ENCODE results near the gene LRP8. TPM values are rescaled to one million over a fixed set of nuclear protein-coding genes. Genes with fewer than 3 reads are reported as not detected.

LRP8 gene
- total RNA-seq, 3 donors from 2014 or later, result 1.6 to 14.7 (median 6.3) TPM

DNA sequence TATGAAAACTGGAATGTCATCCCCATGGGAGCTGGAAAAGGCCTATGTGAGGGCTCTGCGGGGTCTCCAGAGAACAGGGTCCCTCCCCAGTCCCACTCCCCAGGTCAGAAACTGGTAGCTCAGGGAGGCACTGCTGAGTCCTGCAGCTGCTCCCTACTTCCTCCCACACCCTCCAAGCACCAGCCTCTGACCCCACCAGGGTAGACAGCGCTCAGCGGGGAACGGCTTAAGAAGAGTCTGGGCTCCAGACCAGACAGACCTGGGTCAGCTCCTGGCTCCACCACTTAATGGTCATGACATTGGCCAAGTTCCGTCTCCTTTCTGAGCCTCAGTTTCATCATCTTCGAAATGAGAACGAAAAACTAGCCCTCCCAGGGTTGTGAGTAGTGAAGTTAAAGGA, 7.2 kb downstream of the LRP8 start:
- Histone ChIP-seq H3K9me3 (no peaks in the 10 kb centered on the region), H3K4me1 (peaks cover 0 to 5% of the 10 kb centered on the region in 2 donors), H3K36me3 (no peaks in the 10 kb centered on the region), H3K27me3 (no peaks in the 10 kb centered on the region), H3K4me3 (no peak overlapping the region), H3K27ac (no peak overlapping the region)
- TF ChIP-seq POLR2A (IDR thresholded peaks at IDR 0.05), result no peak
- TF ChIP-seq, protein P1, sequence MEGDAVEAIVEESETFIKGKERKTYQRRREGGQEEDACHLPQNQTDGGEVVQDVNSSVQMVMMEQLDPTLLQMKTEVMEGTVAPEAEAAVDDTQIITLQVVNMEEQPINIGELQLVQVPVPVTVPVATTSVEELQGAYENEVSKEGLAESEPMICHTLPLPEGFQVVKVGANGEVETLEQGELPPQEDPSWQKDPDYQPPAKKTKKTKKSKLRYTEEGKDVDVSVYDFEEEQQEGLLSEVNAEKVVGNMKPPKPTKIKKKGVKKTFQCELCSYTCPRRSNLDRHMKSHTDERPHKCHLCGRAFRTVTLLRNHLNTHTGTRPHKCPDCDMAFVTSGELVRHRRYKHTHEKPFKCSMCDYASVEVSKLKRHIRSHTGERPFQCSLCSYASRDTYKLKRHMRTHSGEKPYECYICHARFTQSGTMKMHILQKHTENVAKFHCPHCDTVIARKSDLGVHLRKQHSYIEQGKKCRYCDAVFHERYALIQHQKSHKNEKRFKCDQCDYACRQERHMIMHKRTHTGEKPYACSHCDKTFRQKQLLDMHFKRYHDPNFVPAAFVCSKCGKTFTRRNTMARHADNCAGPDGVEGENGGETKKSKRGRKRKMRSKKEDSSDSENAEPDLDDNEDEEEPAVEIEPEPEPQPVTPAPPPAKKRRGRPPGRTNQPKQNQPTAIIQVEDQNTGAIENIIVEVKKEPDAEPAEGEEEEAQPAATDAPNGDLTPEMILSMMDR (IDR thresholded peaks at IDR 0.05), result no peak
- TF ChIP-seq POLR2AphosphoS5 (IDR thresholded peaks at IDR 0.05), result no peak
- DNase-seq (ENCODE audit: low spot score in 2 of 2), result no peak
- intact Hi-C loops (cut with DNase I; ENCODE audit: low total_unique reads), result no loop called here

DNA sequence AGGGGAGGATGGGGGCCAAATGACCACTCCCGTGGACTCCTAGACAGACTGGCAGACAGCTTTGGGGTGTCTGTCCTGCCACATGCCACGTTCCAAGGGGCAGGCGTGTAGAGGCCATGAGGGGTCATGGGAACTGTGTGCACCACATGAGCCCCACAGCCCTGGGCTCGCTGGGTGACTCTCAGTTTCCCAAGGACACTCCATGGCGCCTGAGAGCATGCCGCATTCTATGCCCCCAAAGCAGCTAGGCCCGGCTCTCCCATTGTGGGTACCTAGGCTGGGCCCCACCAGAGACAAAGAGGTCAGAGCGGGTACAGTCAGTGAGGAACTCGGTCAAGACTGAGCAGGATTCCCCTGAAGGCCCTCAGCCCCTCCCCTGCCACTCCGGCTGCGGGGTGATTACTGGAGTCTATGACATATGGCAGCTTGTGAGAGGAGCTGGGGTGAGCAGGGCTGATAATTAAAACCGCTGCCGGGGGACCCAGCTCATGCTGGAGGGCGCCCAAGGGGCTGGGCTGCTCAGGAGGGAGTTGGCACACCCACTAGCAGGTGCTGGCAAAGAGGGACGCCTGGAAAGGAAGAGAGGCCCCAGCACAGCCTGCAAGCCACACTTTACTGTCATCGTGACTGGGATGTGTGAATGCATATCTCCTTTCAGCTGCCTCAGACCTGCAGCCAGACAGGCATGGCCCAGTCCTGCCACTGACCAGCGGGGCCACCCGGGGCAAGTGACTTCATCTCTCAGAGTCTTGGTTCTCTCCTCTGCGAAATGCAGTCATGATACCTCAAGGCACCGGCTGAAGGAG, 8.4 kb downstream of the LRP8 start:
- Histone ChIP-seq H3K9me3 (no peaks in the 10 kb centered on the region), H3K27me3 (no peaks in the 10 kb centered on the region), H3K4me3 (no peak overlapping the region), H3K4me1 (no peaks in the 10 kb centered on the region), H3K27ac (no peak overlapping the region), H3K36me3 (no peaks in the 10 kb centered on the region)
- no peak for TF ChIP-seq POLR2AphosphoS5 (IDR thresholded peaks at IDR 0.05)
- TF ChIP-seq, protein P1 (IDR thresholded peaks at IDR 0.05), result no peak
- no peak for TF ChIP-seq POLR2A (IDR thresholded peaks at IDR 0.05)
- intact Hi-C loops (cut with DNase I; ENCODE audit: low total_unique reads), result no loop called here
- no peak for DNase-seq (ENCODE audit: low spot score in 2 of 2)

DNA sequence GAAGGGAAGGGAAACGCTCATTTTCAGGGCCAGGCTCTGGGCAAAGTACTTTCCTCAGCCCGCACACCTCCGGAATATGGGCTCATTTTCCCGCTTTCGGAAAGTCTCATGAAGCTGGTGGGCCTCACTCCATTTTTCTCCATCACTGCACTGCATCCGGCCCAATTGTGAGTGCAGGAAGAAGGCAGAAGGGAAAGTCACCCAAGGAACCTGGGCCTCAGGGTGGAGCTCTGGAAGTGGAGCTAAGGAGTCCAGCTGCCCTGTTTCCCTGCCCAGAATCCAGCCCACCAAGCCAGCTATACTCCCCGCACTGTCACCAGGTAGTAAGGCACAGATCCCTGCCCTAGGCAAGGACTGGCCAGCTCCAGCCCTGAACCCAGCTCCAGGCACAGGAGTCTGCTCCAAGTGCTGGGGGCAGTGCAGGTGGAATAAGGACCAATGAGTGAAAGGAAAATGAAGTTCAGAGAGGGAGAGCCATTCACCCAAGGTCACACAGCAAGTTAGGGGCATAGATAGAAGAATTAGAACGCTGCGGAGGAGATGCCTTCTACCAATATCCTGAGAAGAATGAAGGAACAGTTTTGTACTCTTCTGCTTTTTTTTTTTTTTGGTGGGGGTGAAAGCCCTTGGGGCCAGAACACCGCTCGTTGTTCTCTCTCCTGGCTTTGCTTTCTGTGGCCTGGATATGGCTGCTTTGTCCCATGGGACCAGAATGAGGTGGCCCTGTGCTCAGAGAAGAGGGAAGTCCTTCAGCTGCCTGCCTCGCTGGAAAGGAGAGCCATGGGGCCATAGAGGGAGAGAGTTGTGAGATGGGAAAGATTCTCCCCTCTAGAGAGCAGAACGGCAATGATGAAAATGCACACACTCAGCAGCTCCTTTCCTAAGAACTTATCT, 10.0 kb downstream of the LRP8 start:
- Histone ChIP-seq H3K4me1 (no peaks in the 10 kb centered on the region), H3K27ac (no peak overlapping the region), H3K36me3 (no peaks in the 10 kb centered on the region), H3K9me3 (no peaks in the 10 kb centered on the region), H3K4me3 (no peak overlapping the region), H3K27me3 (no peaks in the 10 kb centered on the region)
- intact Hi-C loops (cut with DNase I; ENCODE audit: low total_unique reads), result no loop called here
- TF ChIP-seq, protein P1 (IDR thresholded peaks at IDR 0.05), result no peak
- no peak for TF ChIP-seq POLR2A (IDR thresholded peaks at IDR 0.05)
- TF ChIP-seq POLR2AphosphoS5 (IDR thresholded peaks at IDR 0.05), result no peak
- DNase-seq (ENCODE audit: low spot score in 2 of 2), result no peak

DNA sequence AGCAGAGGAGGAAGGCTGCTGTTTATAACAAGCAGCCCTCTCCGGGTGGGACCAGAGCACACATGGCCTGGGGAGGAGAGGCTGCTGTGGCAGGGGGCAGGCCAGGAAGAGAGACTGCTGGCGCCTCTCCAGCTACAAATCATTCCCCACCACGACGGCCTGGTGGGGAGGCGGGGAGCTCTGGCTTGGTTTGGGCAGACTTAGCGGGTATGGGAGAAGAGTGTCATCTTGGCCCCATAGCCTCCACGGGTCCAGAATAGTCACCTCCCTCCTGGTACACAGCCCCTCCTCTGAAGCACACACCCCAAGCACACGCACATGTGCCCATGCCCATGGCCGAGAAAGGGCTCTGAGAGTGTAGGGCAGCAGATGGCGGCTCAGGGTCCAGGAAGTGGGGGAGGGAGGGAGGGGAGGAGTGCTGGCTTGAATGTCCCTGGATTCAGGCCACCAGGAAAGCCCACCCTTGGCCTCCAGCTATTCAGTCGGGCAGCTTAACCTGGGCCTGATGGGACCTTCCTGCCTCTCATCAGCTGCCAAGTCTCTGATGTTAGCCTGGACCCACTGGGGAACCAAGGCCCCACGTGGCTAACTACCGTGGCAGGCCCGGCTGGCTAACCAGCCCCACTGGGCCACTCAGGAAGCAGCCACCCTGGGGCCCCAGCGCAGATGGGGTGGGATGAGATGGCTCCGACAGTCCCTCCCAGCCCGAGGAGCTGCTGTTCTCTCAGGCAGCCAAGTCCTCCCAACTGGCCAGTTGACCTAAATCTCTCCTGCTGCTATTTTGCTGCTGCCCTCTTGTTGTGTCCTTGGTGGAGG, 10.9 kb downstream of the LRP8 start:
- Histone ChIP-seq H3K4me1 (no peaks in the 10 kb centered on the region), H3K4me3 (no peak overlapping the region), H3K9me3 (no peaks in the 10 kb centered on the region), H3K27ac (peak overlapping the region; percentile 65 to 74), H3K36me3 (no peaks in the 10 kb centered on the region), H3K27me3 (no peaks in the 10 kb centered on the region)
- no peak for TF ChIP-seq POLR2A (IDR thresholded peaks at IDR 0.05)
- no peak for TF ChIP-seq POLR2AphosphoS5 (IDR thresholded peaks at IDR 0.05)
- TF ChIP-seq, protein P1 (IDR thresholded peaks at IDR 0.05), result no peak
- no peak for DNase-seq (ENCODE audit: low spot score in 2 of 2)
- intact Hi-C loops (cut with DNase I; ENCODE audit: low total_unique reads), result no loop called here
